K562 (cell line): Measurements from ENCODE around the gene NKIRAS1. TPM values are rescaled to one million over a fixed set of nuclear protein-coding genes. Genes with fewer than 3 reads are reported as not detected.

Experiments used
- BHLHE40 ChIP-seq: IDR thresholded peaks from 2 replicates; pipeline ENCODE4 v1.6.1; 2011; ENCODE audit warnings: low read length, improper control_type of control experiment
- ELK3 ChIP-seq: fragments of 450-650 bp; formaldehyde crosslinking; IDR thresholded peaks from 2 replicates; pipeline ENCODE4 v1.4.0; 2020; ENCODE audit warnings: mild to moderate bottlenecking
- HBP1 ChIP-seq: fragments of 450-650 bp; formaldehyde crosslinking; IDR thresholded peaks from 2 replicates; pipeline ENCODE4 v1.4.0; 2022; ENCODE audit warnings: missing genetic modification characterization
- LCOR ChIP-seq: sonication (generic); formaldehyde crosslinking; IDR thresholded peaks from 2 replicates; pipeline ENCODE4 v1.8.0; 2022; ENCODE audit warnings: mild to moderate bottlenecking, missing genetic modification reagents
- MEF2D ChIP-seq: conservative IDR thresholded peaks from 2 replicates; pipeline ENCODE4 v1.6.1; 2016; ENCODE audit warnings: low read depth, missing genetic modification characterization, missing compliant biosample characterization
- NFIX ChIP-seq: fragments of 250-450 bp; sonication (Bioruptor Pico); IDR thresholded peaks from 2 replicates; pipeline ENCODE4 v1.4.0; 2020; ENCODE audit warnings: low read depth, mild to moderate bottlenecking, moderate library complexity
- PREB ChIP-seq: sonication (generic); formaldehyde crosslinking; IDR thresholded peaks from 2 replicates; pipeline ENCODE4 v1.8.1; 2023; ENCODE audit warnings: mild to moderate bottlenecking, missing genetic modification reagents
- RBM25 ChIP-seq: fragments of 200-400 bp; formaldehyde crosslinking; IDR thresholded peaks from 2 replicates; pipeline ENCODE4 v1.6.1; 2018; ENCODE audit warnings: low read length, low read depth, moderate library complexity; ENCODE audit not compliant: severe bottlenecking
- ZBTB26 ChIP-seq: fragments of 450-650 bp; formaldehyde crosslinking; IDR thresholded peaks from 2 replicates; pipeline ENCODE4 v1.4.0; 2022; ENCODE audit warnings: missing genetic modification characterization
- ZNF239 ChIP-seq: fragments of 250-450 bp; sonication (Bioruptor Pico); IDR thresholded peaks from 2 replicates; pipeline ENCODE4 v1.4.0; 2020; ENCODE audit warnings: mild to moderate bottlenecking
- ZNF318 ChIP-seq, 2 experiments: fragments of 450-650 bp; IDR thresholded peaks; 2 replicates each; pipeline ENCODE4 v1.6.1; 2016; ENCODE audit warnings: mild to moderate bottlenecking in 2 of 2, borderline replicate concordance in 1 of 2, low read depth in 1 of 2, moderate library complexity in 1 of 2
- ZNF41 ChIP-seq: fragments of 250-450 bp; sonication (Bioruptor Pico); conservative IDR thresholded peaks from 2 replicates; pipeline ENCODE4 v1.4.0; 2020; ENCODE audit warnings: mild to moderate bottlenecking
- polyA plus RNA-seq, 8 experiments: library from polyadenylated mRNA; depleted of rRNA in 4 of 8; stranded (reverse) in 5 of 8; unstranded in 3 of 8; fragments of >200 nt; fragmentation: Nextera tagmentation in 2 of 8; fragmentation: Illumina TruSeq in 1 of 8; extraction: Ambion mirVana in 2 of 8; extraction: Trizol in 1 of 8; gene quantifications; 2 replicates each; pipeline versions ENCODE4 v1.2.1 to v1.2.3, GENCODE V29; 2011 to 2014; ENCODE audit warnings: inconsistent platforms in 1 of 8, missing spikeins in 1 of 8
- total RNA-seq, 7 experiments: library from RNA; depleted of rRNA in 6 of 7; stranded (reverse); fragments of >200 nt in 6 of 7; fragmentation: Illumina TruSeq in 2 of 7; extraction: Trizol in 2 of 7; gene quantifications; 2 replicates each; pipeline versions ENCODE4 v1.2.1 to v1.2.3, GENCODE V29; 2011 to 2021; ENCODE audit warnings: low replicate concordance in 1 of 7
- TF ChIP-seq, protein P1 (sequence below): fragments of 250-450 bp; sonication (Bioruptor Pico); IDR thresholded peaks from 2 replicates; pipeline ENCODE4 v1.6.1; 2021; ENCODE audit warnings: mild to moderate bottlenecking

NKIRAS1 gene
- total and polyA plus RNA-seq, 9 of the 15 experiments (the other 6 are each of a cell fraction or from before 2014, with no cell fraction given): 5.1 to 10.3 (median 6.3) TPM

- TF ChIP-seq ZNF318 (IDR thresholded peaks at IDR 0.05; ENCODE audit: borderline replicate concordance in 1 of 2, low read depth in 1 of 2): peak in 1 of 2 experiments; percentile 81; a peak in 2 of 4 replicates
- no peak for TF ChIP-seq PREB
- peak; percentile 98 for TF ChIP-seq BHLHE40
- no peak for TF ChIP-seq ELK3 (CRISPR knock-in tag)
- no peak for TF ChIP-seq ZNF41 (CRISPR knock-in tag)
- TF ChIP-seq MEF2D: no peak
- no peak for TF ChIP-seq ZBTB26
- TF ChIP-seq, protein P1, sequence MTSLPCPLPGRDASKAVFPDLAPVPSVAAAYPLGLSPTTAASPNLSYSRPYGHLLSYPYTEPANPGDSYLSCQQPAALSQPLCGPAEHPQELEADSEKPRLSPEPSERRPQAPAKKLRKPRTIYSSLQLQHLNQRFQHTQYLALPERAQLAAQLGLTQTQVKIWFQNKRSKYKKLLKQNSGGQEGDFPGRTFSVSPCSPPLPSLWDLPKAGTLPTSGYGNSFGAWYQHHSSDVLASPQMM (CRISPR knock-in tag): no peak
- no peak for TF ChIP-seq HBP1 (CRISPR knock-in tag)
- no peak for TF ChIP-seq NFIX (CRISPR knock-in tag)
- no peak for TF ChIP-seq ZNF239 (CRISPR knock-in tag)
- TF ChIP-seq RBM25: peak; percentile 94
- no peak for TF ChIP-seq LCOR (CRISPR knock-in tag)
These were observed 29.3 kb upstream of the NKIRAS1 start (continued) for GRCh38 chr3:23945913-23946687.
